Measurements from ENCODE around the gene ROBO2.
A peak's percentile ranks its signal among the peaks of the same experiment; 100 is the strongest.

The ROBO2 gene

GRCh38 chr3:77186319-77186718, 146.4 kb downstream of the ROBO2 start:
- Histone ChIP-seq H3K36me3 (ENCODE audit: insufficient read depth, low read length) (no peaks in the 10 kb centered on the region), H4K20me1 (ENCODE audit: insufficient read depth, low read length) (no peaks in the 10 kb centered on the region), H3K79me2 (ENCODE audit: insufficient read depth, low read length) (no peaks in the 10 kb centered on the region), H3K4me2 (ENCODE audit: low read length) (peak overlapping the region; percentile 54), H3K9me2 (ENCODE audit: low read depth, low read length) (no peaks in the 10 kb centered on the region), H3K27ac (ENCODE audit: low read depth, low read length, poor library complexity, severe bottlenecking) (peak overlapping the region; percentile 100), H3K27me3 (ENCODE audit: insufficient read depth, low read length) (no peaks in the 10 kb centered on the region), H3K4me1 (ENCODE audit: insufficient read depth, low read length, severe bottlenecking) (peaks cover 100% of the 10 kb centered on the region), H3K9ac (ENCODE audit: low read length) (peak overlapping the region; percentile 81), H3K4me3 (ENCODE audit: low read depth, low read length, poor library complexity, severe bottlenecking) (peak overlapping the region; percentile 18), H3F3A (ENCODE audit: insufficient read depth, low read length) (peaks cover 9% of the 10 kb centered on the region; the same call in 1 of the 2 replicates), H3K9me3 (ENCODE audit: low read length) (no peaks in the 10 kb centered on the region), H2AFZ (ENCODE audit: low read length) (no peak overlapping the region)
- TF ChIP-seq EZH2 (IDR thresholded peaks at IDR 0.05; ENCODE audit: borderline replicate concordance, low read length) (no peak), CTCF (IDR thresholded peaks at IDR 0.05; ENCODE audit: low read length) (peak; percentile 25; the same call in 1 of the 2 replicates)

GRCh38 chr3:77186728-77187127, 146.8 kb downstream of the ROBO2 start:
- Histone ChIP-seq H4K20me1 (ENCODE audit: insufficient read depth, low read length) (no peaks in the 10 kb centered on the region), H3K4me3 (ENCODE audit: low read depth, low read length, poor library complexity, severe bottlenecking) (peak overlapping the region; percentile 18), H3K27ac (ENCODE audit: low read depth, low read length, poor library complexity, severe bottlenecking) (peak overlapping the region; percentile 100), H3K4me1 (ENCODE audit: insufficient read depth, low read length, severe bottlenecking) (peaks cover 100% of the 10 kb centered on the region), H3K79me2 (ENCODE audit: insufficient read depth, low read length) (no peaks in the 10 kb centered on the region), H3K9ac (ENCODE audit: low read length) (peak overlapping the region; percentile 81), H3K9me3 (ENCODE audit: low read length) (no peaks in the 10 kb centered on the region), H2AFZ (ENCODE audit: low read length) (no peak overlapping the region), H3F3A (ENCODE audit: insufficient read depth, low read length) (peaks cover 9% of the 10 kb centered on the region; the same call in 1 of the 2 replicates), H3K27me3 (ENCODE audit: insufficient read depth, low read length) (no peaks in the 10 kb centered on the region), H3K9me2 (ENCODE audit: low read depth, low read length) (no peaks in the 10 kb centered on the region), H3K4me2 (ENCODE audit: low read length) (peak overlapping the region; percentile 54), H3K36me3 (ENCODE audit: insufficient read depth, low read length) (no peaks in the 10 kb centered on the region)
- TF ChIP-seq CTCF (IDR thresholded peaks at IDR 0.05; ENCODE audit: low read length) (no peak), EZH2 (IDR thresholded peaks at IDR 0.05; ENCODE audit: borderline replicate concordance, low read length) (no peak)

- Histone ChIP-seq H3K9me3 (ENCODE audit: low read length) (no peaks in the 10 kb centered on the region), H3K79me2 (ENCODE audit: insufficient read depth, low read length) (no peaks in the 10 kb centered on the region), H2AFZ (ENCODE audit: low read length) (no peak overlapping the region), H3K9ac (ENCODE audit: low read length) (peak overlapping the region; percentile 81), H4K20me1 (ENCODE audit: insufficient read depth, low read length) (no peaks in the 10 kb centered on the region), H3K27me3 (ENCODE audit: insufficient read depth, low read length) (no peaks in the 10 kb centered on the region), H3K4me2 (ENCODE audit: low read length) (peak overlapping the region; percentile 62), H3K4me1 (ENCODE audit: insufficient read depth, low read length, severe bottlenecking) (peaks cover 100% of the 10 kb centered on the region), H3K27ac (ENCODE audit: low read depth, low read length, poor library complexity, severe bottlenecking) (peak overlapping the region; percentile 100), H3K9me2 (ENCODE audit: low read depth, low read length) (no peaks in the 10 kb centered on the region), H3K36me3 (ENCODE audit: insufficient read depth, low read length) (no peaks in the 10 kb centered on the region), H3K4me3 (ENCODE audit: low read depth, low read length, poor library complexity, severe bottlenecking) (peak overlapping the region; percentile 5), H3F3A (ENCODE audit: insufficient read depth, low read length) (peaks cover 9% of the 10 kb centered on the region; the same call in 1 of the 2 replicates)
- TF ChIP-seq CTCF (IDR thresholded peaks at IDR 0.05; ENCODE audit: low read length) (no peak), EZH2 (IDR thresholded peaks at IDR 0.05; ENCODE audit: borderline replicate concordance, low read length) (no peak)
These were observed 148.3 kb downstream of the ROBO2 start for GRCh38 chr3:77188210-77188609.
